ENCODE results near the gene CBARP.

CBARP gene

DNA sequence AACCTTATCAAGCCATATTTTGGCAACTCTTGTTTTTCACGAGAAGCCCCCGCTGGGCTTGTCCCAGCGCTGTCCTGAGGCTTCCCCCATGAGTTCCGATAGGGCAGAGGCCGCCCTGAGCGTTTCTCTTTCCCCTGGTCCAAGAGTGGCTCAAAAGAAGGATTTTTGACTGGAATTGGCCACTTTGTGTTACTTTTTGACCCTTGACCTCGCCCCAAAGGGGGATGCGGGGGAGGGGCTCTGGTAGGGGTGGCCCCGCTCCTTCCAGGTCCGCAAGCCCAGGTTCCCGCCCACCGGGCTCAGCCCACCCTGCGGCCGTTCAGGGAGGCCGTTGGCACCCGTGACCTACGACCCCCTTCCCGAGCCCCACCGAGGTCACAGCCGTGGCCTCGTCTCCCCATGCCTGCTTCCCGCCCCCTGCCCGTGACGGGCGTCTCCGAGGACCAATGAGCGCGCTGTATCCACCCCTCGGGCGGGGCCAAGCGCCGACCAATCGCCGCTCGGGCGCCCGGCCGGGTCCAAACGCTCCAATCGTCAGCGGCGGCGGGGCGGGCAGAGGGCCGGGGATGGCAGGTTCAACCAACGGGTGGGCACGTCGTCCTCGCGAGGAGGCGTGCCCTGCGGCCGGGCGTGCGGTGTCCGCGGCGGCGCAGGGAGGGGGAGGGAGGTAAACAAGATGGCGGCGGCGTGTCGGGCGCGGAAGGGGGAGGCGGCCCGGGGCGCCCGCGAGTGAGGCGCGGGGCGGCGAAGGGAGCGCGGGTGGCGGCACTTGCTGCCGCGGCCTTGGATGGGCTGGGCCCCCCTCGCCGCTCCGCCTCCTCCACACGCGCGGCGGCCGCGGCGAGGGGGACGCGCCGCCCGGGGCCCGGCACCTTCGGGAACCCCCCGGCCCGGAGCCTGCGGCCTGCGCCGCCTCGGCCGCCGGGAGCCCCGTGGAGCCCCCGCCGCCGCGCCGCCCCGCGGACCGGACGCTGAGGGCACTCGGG is 32.4 kb downstream of the CBARP start, which contains the start of gene STK11:
TSS of gene STK11 (plus strand) at position 665 of the 986 bp plus-strand sequence. CDS start 1,136 bp downstream, outside the sequence.
- Histone ChIP-seq H3K27ac (ENCODE audit: extremely low read depth, low read depth, low read length) (peak within 1 kb of the TSS; percentile 99), H3K4me3 (ENCODE audit: low read depth, low read length) (peak within 1 kb of the TSS; percentile 53), H3K4me1 (ENCODE audit: control insufficient read depth, insufficient read depth, low read length) (peaks cover 7% of the 10 kb centered on the region), H3K36me3 (ENCODE audit: control insufficient read depth in 2 of 2, insufficient read depth in 1 of 2, low read length in 2 of 2) (peaks cover 3 to 25% of the 10 kb centered on the region in 2 experiments; a peak in 2 of 3 replicates), H3K9me3 (ENCODE audit: control insufficient read depth, insufficient read depth, low read depth, low read length) (no peaks in the 10 kb centered on the region)
- POLR2A ChIA-PET, result no interaction called here
- CTCF ChIA-PET, result interaction anchor here (0.7 to 3.0 kb wide), 3 partner anchors 11 to 133 kb away, joined by 3 to 24 read pairs (median 7); no protein-coding TSS in a partner anchor
- no peak for TF ChIP-seq ZNF394 (tag by site-specific recombination; IDR thresholded peaks at IDR 0.05; ENCODE audit: borderline replicate concordance)
- peak; percentile 98 for TF ChIP-seq SP3 (tag by site-specific recombination; IDR thresholded peaks at IDR 0.05)
- TF ChIP-seq ZNF76 (tag by site-specific recombination; IDR thresholded peaks at IDR 0.05; ENCODE audit: borderline replicate concordance, low read depth), result 0 out of 2 replicates have a peak, but pooled peaks have one; percentile 37
- TF ChIP-seq MZF1 (tag by site-specific recombination; IDR thresholded peaks at IDR 0.05; ENCODE audit: borderline replicate concordance), result no peak
- no peak for TF ChIP-seq ZNF792 (tag by site-specific recombination; IDR thresholded peaks at IDR 0.05)
- no peak for TF ChIP-seq ZNF843 (tag by site-specific recombination; IDR thresholded peaks at IDR 0.05)
- TF ChIP-seq, protein P1, sequence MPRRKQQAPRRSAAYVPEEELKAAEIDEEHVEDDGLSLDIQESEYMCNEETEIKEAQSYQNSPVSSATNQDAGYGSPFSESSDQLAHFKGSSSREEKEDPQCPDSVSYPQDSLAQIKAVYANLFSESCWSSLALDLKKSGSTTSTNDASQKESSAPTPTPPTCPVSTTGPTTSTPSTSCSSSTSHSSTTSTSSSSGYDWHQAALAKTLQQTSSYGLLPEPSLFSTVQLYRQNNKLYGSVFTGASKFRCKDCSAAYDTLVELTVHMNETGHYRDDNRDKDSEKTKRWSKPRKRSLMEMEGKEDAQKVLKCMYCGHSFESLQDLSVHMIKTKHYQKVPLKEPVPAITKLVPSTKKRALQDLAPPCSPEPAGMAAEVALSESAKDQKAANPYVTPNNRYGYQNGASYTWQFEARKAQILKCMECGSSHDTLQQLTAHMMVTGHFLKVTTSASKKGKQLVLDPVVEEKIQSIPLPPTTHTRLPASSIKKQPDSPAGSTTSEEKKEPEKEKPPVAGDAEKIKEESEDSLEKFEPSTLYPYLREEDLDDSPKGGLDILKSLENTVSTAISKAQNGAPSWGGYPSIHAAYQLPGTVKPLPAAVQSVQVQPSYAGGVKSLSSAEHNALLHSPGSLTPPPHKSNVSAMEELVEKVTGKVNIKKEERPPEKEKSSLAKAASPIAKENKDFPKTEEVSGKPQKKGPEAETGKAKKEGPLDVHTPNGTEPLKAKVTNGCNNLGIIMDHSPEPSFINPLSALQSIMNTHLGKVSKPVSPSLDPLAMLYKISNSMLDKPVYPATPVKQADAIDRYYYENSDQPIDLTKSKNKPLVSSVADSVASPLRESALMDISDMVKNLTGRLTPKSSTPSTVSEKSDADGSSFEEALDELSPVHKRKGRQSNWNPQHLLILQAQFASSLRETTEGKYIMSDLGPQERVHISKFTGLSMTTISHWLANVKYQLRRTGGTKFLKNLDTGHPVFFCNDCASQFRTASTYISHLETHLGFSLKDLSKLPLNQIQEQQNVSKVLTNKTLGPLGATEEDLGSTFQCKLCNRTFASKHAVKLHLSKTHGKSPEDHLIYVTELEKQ (tag by site-specific recombination; IDR thresholded peaks at IDR 0.05; ENCODE audit: borderline replicate concordance), result no peak
- TF ChIP-seq HOXC10 (CRISPR knock-in tag; IDR thresholded peaks at IDR 0.05), result no peak
- peak; percentile 97 for TF ChIP-seq ZBTB7A (tag by site-specific recombination; IDR thresholded peaks at IDR 0.05; ENCODE audit: low read depth)
- TF ChIP-seq, protein P2, sequence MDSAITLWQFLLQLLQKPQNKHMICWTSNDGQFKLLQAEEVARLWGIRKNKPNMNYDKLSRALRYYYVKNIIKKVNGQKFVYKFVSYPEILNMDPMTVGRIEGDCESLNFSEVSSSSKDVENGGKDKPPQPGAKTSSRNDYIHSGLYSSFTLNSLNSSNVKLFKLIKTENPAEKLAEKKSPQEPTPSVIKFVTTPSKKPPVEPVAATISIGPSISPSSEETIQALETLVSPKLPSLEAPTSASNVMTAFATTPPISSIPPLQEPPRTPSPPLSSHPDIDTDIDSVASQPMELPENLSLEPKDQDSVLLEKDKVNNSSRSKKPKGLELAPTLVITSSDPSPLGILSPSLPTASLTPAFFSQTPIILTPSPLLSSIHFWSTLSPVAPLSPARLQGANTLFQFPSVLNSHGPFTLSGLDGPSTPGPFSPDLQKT (IDR thresholded peaks at IDR 0.05; ENCODE audit: borderline replicate concordance, low read depth, low read length), result no peak
- no peak for TF ChIP-seq EGR2 (tag by site-specific recombination; IDR thresholded peaks at IDR 0.05; ENCODE audit: low read depth)
- no peak for TF ChIP-seq ZNF747 (tag by site-specific recombination; IDR thresholded peaks at IDR 0.05)
- TF ChIP-seq ZNF837 (tag by site-specific recombination; IDR thresholded peaks at IDR 0.05), result no peak
- no peak for TF ChIP-seq ZNF114 (tag by site-specific recombination; IDR thresholded peaks at IDR 0.05)
- TF ChIP-seq ZEB2 (tag by site-specific recombination; IDR thresholded peaks at IDR 0.05), result peak; percentile 78
- TF ChIP-seq ZXDB (tag by site-specific recombination; IDR thresholded peaks at IDR 0.05), result peak; percentile 71
- no peak for TF ChIP-seq ZNF239 (tag by site-specific recombination; IDR thresholded peaks at IDR 0.05)
- no peak for TF ChIP-seq ZNF211 (tag by site-specific recombination; IDR thresholded peaks at IDR 0.05; ENCODE audit: low read depth)
- TF ChIP-seq ZNF133 (tag by site-specific recombination; IDR thresholded peaks at IDR 0.05), result no peak
- no peak for TF ChIP-seq GFI1B (tag by site-specific recombination; IDR thresholded peaks at IDR 0.05)
- no peak for TF ChIP-seq ZNF791 (tag by site-specific recombination; IDR thresholded peaks at IDR 0.05)
- no peak for TF ChIP-seq REPIN1 (tag by site-specific recombination; IDR thresholded peaks at IDR 0.05; ENCODE audit: low read depth)
- TF ChIP-seq TRIM28 (IDR thresholded peaks at IDR 0.05; ENCODE audit: borderline replicate concordance, low read length), result no peak
- TF ChIP-seq SALL2 (tag by site-specific recombination; IDR thresholded peaks at IDR 0.05; ENCODE audit: borderline replicate concordance), result no peak
- no peak for TF ChIP-seq ZNF510 (tag by site-specific recombination; IDR thresholded peaks at IDR 0.05; ENCODE audit: insufficient replicate concordance)
- no peak for TF ChIP-seq TCF7L2 (IDR thresholded peaks at IDR 0.05; ENCODE audit: borderline replicate concordance, low read depth, low read length)
- no peak for TF ChIP-seq ZNF202 (tag by site-specific recombination; IDR thresholded peaks at IDR 0.05; ENCODE audit: borderline replicate concordance)
- TF ChIP-seq, protein P3, sequence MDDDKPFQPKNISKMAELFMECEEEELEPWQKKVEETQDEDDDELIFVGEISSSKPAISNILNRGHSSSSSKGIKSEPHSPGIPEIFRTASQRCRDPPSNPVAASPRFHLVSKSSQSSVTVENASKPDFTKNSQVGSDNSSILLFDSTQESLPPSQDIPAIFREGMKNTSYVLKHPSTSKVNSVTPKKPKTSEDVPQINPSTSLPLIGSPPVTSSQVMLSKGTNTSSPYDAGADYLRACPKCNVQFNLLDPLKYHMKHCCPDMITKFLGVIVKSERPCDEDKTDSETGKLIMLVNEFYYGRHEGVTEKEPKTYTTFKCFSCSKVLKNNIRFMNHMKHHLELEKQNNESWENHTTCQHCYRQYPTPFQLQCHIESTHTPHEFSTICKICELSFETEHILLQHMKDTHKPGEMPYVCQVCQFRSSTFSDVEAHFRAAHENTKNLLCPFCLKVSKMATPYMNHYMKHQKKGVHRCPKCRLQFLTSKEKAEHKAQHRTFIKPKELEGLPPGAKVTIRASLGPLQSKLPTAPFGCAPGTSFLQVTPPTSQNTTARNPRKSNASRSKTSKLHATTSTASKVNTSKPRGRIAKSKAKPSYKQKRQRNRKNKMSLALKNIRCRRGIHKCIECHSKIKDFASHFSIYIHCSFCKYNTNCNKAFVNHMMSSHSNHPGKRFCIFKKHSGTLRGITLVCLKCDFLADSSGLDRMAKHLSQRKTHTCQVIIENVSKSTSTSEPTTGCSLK (tag by site-specific recombination; IDR thresholded peaks at IDR 0.05), result no peak
- TF ChIP-seq, protein P4, sequence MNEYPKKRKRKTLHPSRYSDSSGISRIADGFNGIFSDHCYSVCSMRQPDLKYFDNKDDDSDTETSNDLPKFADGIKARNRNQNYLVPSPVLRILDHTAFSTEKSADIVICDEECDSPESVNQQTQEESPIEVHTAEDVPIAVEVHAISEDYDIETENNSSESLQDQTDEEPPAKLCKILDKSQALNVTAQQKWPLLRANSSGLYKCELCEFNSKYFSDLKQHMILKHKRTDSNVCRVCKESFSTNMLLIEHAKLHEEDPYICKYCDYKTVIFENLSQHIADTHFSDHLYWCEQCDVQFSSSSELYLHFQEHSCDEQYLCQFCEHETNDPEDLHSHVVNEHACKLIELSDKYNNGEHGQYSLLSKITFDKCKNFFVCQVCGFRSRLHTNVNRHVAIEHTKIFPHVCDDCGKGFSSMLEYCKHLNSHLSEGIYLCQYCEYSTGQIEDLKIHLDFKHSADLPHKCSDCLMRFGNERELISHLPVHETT (tag by site-specific recombination; IDR thresholded peaks at IDR 0.05), result no peak
- TF ChIP-seq KLF16 (tag by site-specific recombination; IDR thresholded peaks at IDR 0.05), result peak; percentile 73; the same call in 1 of the 2 replicates

All from HEK293 (cell line).